ENCODE measurements around the gene ZDHHC5.

The ZDHHC5 gene

DNA sequence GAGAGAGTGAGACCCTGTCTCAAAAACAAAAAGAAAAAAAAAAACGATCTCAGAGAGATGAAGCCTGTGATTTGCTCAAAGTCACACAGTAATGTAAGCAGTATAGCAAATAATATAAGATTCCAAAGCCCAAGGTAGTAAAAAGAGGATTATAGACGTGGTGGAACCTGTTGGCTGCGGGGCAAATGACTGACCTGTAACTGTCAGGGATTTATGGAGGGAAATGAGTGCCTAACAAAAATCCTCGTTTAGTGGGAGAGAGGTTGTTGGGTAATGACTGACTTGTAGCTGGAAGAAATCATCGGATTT is 11.1 kb upstream of the ZDHHC5 start:
- TF ChIP-seq, protein P1, sequence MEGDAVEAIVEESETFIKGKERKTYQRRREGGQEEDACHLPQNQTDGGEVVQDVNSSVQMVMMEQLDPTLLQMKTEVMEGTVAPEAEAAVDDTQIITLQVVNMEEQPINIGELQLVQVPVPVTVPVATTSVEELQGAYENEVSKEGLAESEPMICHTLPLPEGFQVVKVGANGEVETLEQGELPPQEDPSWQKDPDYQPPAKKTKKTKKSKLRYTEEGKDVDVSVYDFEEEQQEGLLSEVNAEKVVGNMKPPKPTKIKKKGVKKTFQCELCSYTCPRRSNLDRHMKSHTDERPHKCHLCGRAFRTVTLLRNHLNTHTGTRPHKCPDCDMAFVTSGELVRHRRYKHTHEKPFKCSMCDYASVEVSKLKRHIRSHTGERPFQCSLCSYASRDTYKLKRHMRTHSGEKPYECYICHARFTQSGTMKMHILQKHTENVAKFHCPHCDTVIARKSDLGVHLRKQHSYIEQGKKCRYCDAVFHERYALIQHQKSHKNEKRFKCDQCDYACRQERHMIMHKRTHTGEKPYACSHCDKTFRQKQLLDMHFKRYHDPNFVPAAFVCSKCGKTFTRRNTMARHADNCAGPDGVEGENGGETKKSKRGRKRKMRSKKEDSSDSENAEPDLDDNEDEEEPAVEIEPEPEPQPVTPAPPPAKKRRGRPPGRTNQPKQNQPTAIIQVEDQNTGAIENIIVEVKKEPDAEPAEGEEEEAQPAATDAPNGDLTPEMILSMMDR (IDR thresholded peaks at IDR 0.05; ENCODE audit: low read depth, low read length) = no peak
- TF ChIP-seq, protein P2, sequence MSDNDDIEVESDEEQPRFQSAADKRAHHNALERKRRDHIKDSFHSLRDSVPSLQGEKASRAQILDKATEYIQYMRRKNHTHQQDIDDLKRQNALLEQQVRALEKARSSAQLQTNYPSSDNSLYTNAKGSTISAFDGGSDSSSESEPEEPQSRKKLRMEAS (IDR thresholded peaks at IDR 0.05; ENCODE audit: low read depth, low read length) = no peak
- TF ChIP-seq POLR2A (IDR thresholded peaks at IDR 0.05; ENCODE audit: extremely low read depth, insufficient read length) (no peak), MYC (IDR thresholded peaks at IDR 0.05; ENCODE audit: low read depth, low read length) (no peak)
- H3K4me3 ChIP-seq (ENCODE audit: low read depth, low read length) = peak overlapping the region; percentile 64
- DNase-seq (ENCODE audit: low read depth) = no peak

DNA sequence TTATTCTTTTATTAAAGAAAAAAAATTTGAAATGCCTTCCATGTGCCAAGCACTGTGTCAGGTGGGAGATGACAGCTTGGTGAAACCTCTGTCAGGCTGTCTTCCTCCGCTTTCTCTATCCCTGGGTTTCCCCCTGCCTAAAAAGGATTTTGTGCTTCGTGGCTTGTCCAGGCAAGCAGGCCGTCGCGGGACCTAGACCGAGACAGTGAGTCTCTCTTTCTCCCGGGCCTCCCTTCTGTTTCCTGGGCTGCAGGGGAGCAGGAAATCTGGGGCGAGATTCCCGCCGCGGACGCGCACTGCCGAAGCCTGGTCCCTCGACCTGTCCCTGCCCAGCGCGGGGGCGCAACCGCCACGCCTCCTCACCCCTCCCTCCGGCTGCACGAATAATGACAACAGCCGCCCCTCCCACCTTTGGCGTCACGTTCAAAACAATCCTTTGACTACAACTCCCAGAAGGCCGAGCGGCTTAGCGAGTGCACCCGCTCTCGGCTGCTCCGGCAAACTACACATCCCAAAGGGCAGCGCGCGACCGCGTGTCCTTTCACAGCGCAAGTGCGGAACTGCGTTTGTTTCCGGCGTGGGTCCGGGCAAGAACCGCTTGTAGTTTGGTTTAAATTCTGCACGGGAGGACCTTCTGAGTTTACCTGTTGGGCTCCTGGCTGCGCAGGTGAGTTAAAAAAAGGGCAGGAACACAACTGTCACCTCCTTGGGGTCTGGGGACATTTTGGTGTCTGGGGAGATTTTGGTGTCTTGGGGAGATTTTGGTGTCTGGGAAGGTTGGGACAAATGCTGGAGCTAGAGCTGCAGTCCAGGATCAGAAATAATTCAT is 10.5 kb upstream of the ZDHHC5 start, which contains the start of gene CLP1:
Gene CLP1 (plus strand): TSS at position 569 of the 829 bp plus-strand sequence. CDS start 1,715 bp downstream, outside the sequence.
- DNase-seq (ENCODE audit: low read depth) = peak; percentile 100
- H3K4me3 ChIP-seq (ENCODE audit: low read depth, low read length) = peak within 1 kb of the TSS; percentile 98
- TF ChIP-seq POLR2A (IDR thresholded peaks at IDR 0.05; ENCODE audit: extremely low read depth, insufficient read length) (peak; percentile 73), MYC (IDR thresholded peaks at IDR 0.05; ENCODE audit: low read depth, low read length) (peak; percentile 99)
- TF ChIP-seq, protein P2 (IDR thresholded peaks at IDR 0.05; ENCODE audit: low read depth, low read length) = peak; percentile 97
- TF ChIP-seq, protein P1 (IDR thresholded peaks at IDR 0.05; ENCODE audit: low read depth, low read length) = no peak

DNA sequence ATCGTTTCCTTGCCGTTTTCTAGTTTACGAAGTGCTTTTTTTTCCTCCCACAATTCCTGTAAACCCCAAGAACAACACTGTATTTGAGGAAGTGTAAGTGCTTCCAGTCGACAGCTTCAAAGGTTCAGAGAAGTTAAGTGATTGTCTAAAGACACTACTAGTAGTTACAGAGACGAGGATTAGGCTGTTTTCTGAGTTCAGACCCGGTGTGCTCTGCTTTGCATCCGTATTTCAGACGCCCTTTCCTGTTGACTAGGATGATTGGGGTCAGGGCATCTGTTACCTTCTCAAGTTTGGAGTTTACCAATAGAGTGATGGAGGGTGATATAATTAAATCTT is 9.9 kb upstream of the ZDHHC5 start:
- no peak for DNase-seq (ENCODE audit: low read depth)
- peak overlapping the region; percentile 98 for H3K4me3 ChIP-seq (ENCODE audit: low read depth, low read length)
- TF ChIP-seq MYC (IDR thresholded peaks at IDR 0.05; ENCODE audit: low read depth, low read length) (no peak), POLR2A (IDR thresholded peaks at IDR 0.05; ENCODE audit: extremely low read depth, insufficient read length) (no peak)
- TF ChIP-seq, protein P1 (IDR thresholded peaks at IDR 0.05; ENCODE audit: low read depth, low read length) = no peak
- TF ChIP-seq, protein P2 (IDR thresholded peaks at IDR 0.05; ENCODE audit: low read depth, low read length) = no peak

DNA sequence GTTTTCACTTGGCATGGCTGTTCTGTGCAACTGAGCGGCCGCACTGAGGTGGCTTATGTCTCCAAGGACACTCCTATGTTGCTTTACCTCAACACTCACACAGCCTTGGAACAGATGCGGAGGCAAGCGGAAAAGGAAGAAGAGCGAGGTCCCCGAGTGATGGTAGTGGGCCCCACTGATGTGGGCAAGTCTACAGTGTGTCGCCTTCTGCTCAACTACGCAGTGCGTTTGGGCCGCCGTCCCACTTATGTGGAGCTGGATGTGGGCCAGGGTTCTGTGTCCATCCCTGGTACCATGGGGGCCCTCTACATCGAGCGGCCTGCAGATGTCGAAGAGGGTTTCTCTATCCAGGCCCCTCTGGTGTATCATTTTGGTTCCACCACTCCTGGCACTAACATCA is 8.2 kb upstream of the ZDHHC5 start:
- no peak overlapping the region for H3K4me3 ChIP-seq (ENCODE audit: low read depth, low read length)
- TF ChIP-seq MYC (IDR thresholded peaks at IDR 0.05; ENCODE audit: low read depth, low read length) = no peak
- TF ChIP-seq, protein P1 (IDR thresholded peaks at IDR 0.05; ENCODE audit: low read depth, low read length) = no peak
- TF ChIP-seq POLR2A (IDR thresholded peaks at IDR 0.05; ENCODE audit: extremely low read depth, insufficient read length) = no peak
- TF ChIP-seq, protein P2 (IDR thresholded peaks at IDR 0.05; ENCODE audit: low read depth, low read length) = no peak
- DNase-seq (ENCODE audit: low read depth) = no peak

DNA sequence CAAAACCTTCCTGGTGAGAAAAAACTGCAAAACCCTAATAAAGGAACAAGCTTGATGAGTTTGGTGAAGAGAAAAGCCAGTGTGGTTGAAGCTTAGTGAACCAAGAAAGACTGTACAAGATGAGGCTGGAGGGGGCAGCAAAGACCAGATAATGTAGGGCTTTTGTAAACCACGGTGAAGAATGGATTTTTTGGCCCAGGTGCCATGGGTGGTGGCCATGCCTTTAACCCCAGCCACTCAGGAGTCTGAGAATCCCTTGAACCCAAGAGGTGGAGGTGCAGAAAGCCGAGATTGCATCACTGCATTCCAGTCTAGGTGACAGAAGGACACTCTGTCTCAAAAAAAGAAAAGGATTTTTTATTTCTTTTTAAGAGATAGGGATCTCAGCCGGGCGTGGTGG is 5.0 kb upstream of the ZDHHC5 start:
- TF ChIP-seq MYC (IDR thresholded peaks at IDR 0.05; ENCODE audit: low read depth, low read length) = no peak
- TF ChIP-seq, protein P1 (IDR thresholded peaks at IDR 0.05; ENCODE audit: low read depth, low read length) = no peak
- TF ChIP-seq POLR2A (IDR thresholded peaks at IDR 0.05; ENCODE audit: extremely low read depth, insufficient read length) = no peak
- TF ChIP-seq, protein P2 (IDR thresholded peaks at IDR 0.05; ENCODE audit: low read depth, low read length) = no peak
- no peak overlapping the region for H3K4me3 ChIP-seq (ENCODE audit: low read depth, low read length)
- DNase-seq (ENCODE audit: low read depth) = peak; percentile 47
